Measurements from ENCODE around the gene SUMF2. TPM values are rescaled to one million over a fixed set of nuclear protein-coding genes. Genes with fewer than 3 reads are reported as not detected.
"Not testable (repeated sequence)": the region's sequence is repeated elsewhere in the genome, so short reads cannot be mapped to it uniquely, and the experiment has no call there.

The SUMF2 gene
- total RNA-seq, 1 donor from 2014 or later: 156 TPM

DNA sequence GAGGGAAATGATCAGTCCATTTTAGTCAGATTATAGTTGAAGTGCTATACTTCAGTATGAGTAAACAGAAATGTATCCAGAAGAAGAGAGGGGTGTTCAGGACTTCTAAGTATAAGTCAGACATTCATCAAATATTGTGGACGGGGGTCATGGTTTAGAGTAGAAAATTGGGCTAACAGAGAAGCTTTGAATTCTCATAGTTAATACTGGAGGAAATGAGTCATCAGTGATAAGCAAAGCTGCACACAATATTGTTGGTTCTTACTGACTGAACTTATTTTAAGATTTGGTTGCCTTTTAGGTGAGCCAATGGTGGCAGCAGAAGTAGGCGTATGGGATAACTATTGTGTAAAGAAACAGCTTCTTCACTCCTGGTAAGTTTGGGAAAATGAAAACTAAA is 1.7 kb upstream of the SUMF2 start:
- peaks cover 22% of the 10 kb centered on the region for H3K4me1 Mint-ChIP-seq
- no peak overlapping the region for H3K4me3 Mint-ChIP-seq
- H3K27ac Mint-ChIP-seq: peak overlapping the region; percentile 98
- H3K27me3 Mint-ChIP-seq (ENCODE audit: low read depth): no peaks in the 10 kb centered on the region
- TF ChIP-seq, protein P1, sequence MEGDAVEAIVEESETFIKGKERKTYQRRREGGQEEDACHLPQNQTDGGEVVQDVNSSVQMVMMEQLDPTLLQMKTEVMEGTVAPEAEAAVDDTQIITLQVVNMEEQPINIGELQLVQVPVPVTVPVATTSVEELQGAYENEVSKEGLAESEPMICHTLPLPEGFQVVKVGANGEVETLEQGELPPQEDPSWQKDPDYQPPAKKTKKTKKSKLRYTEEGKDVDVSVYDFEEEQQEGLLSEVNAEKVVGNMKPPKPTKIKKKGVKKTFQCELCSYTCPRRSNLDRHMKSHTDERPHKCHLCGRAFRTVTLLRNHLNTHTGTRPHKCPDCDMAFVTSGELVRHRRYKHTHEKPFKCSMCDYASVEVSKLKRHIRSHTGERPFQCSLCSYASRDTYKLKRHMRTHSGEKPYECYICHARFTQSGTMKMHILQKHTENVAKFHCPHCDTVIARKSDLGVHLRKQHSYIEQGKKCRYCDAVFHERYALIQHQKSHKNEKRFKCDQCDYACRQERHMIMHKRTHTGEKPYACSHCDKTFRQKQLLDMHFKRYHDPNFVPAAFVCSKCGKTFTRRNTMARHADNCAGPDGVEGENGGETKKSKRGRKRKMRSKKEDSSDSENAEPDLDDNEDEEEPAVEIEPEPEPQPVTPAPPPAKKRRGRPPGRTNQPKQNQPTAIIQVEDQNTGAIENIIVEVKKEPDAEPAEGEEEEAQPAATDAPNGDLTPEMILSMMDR (IDR thresholded peaks at IDR 0.05; ENCODE audit: unreplicated experiment): no peak
- no peak for DNase-seq (ENCODE audit: low spot score in 2 of 2, unreplicated experiment in 2 of 2)
- peaks cover 33% of the 10 kb centered on the region for H3K36me3 Mint-ChIP-seq
- H3K9me3 Mint-ChIP-seq: no peaks in the 10 kb centered on the region

DNA sequence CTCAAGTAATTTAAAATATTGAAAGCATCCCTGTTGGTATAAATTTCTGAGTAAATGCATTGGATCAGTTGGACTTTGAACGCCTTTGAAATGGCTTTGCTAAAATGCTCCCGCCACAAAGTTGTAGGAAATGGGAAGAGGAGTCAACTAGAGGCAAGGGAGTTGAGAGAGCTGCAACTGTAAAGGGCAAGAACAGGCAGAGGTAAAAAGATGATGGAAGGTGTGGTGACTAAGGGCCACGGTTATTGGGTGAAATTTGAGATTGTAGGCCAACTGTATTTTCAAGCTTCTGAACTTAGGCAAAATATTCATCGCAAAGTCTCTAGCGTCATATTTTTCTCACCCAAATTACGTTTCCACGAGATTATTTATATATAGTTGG is 595 bp upstream of the SUMF2 start:
- Mint-ChIP-seq H3K9me3 (no peaks in the 10 kb centered on the region), H3K4me3 (peak overlapping the region; percentile 94), H3K4me1 (peaks cover 22% of the 10 kb centered on the region), H3K27me3 (ENCODE audit: low read depth) (no peaks in the 10 kb centered on the region), H3K27ac (peak overlapping the region; percentile 98), H3K36me3 (peaks cover 26% of the 10 kb centered on the region)
- TF ChIP-seq, protein P1 (IDR thresholded peaks at IDR 0.05; ENCODE audit: unreplicated experiment): no peak
- DNase-seq (ENCODE audit: low spot score in 2 of 2, unreplicated experiment in 2 of 2): no peak

DNA sequence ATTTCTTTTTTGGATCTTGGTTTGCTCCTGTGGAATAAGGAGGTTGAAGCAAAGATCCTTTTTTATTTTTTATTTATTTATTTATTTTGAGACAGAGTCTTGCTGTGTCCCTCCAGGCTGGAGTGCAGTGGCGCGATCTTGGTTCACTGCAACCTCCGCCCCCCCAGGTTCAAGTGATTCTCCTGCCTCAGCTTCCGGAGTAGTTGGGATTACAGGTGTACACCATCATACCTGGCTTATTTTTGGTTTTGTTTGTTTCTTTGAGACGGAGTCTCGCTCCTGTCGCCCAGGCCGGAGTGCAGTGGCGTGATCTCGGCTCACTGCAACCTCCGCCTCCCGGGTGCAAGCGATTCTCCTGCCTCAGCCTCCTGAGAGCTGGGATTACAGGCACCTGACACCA is 2.3 kb downstream of the SUMF2 start:
- not testable (repeated sequence) for DNase-seq (ENCODE audit: low spot score in 2 of 2, unreplicated experiment in 2 of 2); H3K27ac Mint-ChIP-seq; H3K9me3 Mint-ChIP-seq; H3K27me3 Mint-ChIP-seq (ENCODE audit: low read depth)
- Mint-ChIP-seq H3K4me3 (peak overlapping the region; percentile 26), H3K4me1 (peaks cover 22% of the 10 kb centered on the region), H3K36me3 (peaks cover 29% of the 10 kb centered on the region)

DNA sequence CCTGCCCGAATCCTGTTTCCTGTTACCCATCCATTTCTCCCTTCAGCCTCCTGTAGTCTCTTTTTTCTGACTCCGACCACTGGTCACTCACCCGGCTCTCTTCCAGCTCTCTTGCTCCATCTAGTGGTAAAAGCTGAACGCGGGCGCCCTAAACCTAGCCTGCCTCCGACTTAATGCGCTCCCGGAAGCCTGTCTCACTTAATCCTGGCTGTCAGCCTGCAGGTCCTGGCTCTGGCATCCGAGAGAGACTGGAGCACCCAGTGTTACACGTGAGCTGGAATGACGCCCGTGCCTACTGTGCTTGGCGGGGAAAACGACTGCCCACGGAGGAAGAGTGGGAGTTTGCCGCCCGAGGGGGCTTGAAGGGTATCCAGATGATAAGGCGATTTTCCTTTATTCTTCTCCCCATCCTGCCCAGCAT is 10.3 kb downstream of the SUMF2 start:
- Mint-ChIP-seq H3K4me1 (peaks cover 2% of the 10 kb centered on the region), H3K27me3 (ENCODE audit: low read depth) (no peaks in the 10 kb centered on the region), H3K36me3 (peaks cover 29% of the 10 kb centered on the region), H3K9me3 (no peaks in the 10 kb centered on the region), H3K27ac (peak overlapping the region; percentile 73), H3K4me3 (no peak overlapping the region)
- DNase-seq (ENCODE audit: low spot score in 2 of 2, unreplicated experiment in 2 of 2): peak in 1 of 2 experiments; percentile 85
- TF ChIP-seq, protein P1 (IDR thresholded peaks at IDR 0.05; ENCODE audit: unreplicated experiment): peak; percentile 74

DNA sequence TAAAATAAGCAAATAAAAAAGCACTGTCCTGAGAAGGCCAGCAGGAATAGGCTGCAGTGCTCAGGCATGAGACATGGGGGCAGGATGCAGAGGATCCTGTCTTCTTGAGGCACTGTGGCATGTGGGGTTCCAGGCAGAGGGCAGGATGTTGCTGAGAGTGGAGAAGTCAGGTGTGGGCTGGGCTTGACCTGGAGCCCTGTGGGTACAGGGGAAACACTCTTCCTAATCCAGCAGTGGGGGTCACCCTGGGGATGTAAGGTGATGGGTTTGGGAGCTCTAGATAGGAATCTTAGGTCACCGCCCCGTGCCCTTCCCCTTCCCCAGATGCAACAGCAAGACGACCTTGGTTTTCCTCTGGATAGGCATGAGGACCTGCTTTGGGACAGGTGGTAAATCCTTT is 13.6 kb downstream of the SUMF2 start:
- TF ChIP-seq, protein P1 (IDR thresholded peaks at IDR 0.05; ENCODE audit: unreplicated experiment): no peak
- Mint-ChIP-seq H3K36me3 (peaks cover 22% of the 10 kb centered on the region), H3K9me3 (no peaks in the 10 kb centered on the region), H3K27me3 (ENCODE audit: low read depth) (no peaks in the 10 kb centered on the region), H3K4me3 (no peak overlapping the region), H3K27ac (no peak overlapping the region), H3K4me1 (peaks cover 2% of the 10 kb centered on the region)
- no peak for DNase-seq (ENCODE audit: low spot score in 2 of 2, unreplicated experiment in 2 of 2)

DNA sequence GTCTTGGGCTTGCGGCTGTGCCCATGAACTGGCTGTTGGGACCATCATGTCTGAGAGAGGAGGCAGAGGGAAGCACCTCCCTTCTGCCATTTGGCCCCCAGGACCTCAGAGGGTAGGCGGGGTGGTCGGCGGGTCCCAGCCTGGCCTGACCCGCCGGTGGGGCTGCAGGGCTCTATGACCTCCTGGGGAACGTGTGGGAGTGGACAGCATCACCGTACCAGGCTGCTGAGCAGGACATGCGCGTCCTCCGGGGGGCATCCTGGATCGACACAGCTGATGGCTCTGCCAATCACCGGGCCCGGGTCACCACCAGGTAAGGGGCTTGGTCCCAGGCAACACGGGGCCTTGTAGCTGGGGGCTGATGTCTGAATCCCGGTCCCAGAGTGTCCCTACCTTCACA is 14.1 kb downstream of the SUMF2 start:
- H3K4me3 Mint-ChIP-seq: no peak overlapping the region
- TF ChIP-seq, protein P1 (IDR thresholded peaks at IDR 0.05; ENCODE audit: unreplicated experiment): no peak
- peaks cover 19% of the 10 kb centered on the region for H3K36me3 Mint-ChIP-seq

More for the DNA sequence above, 14.1 kb downstream of the SUMF2 start:
- DNase-seq (ENCODE audit: low spot score in 2 of 2, unreplicated experiment in 2 of 2): no peak
- Mint-ChIP-seq H3K4me1 (peaks cover 2% of the 10 kb centered on the region), H3K9me3 (no peaks in the 10 kb centered on the region), H3K27me3 (ENCODE audit: low read depth) (no peaks in the 10 kb centered on the region), H3K27ac (no peak overlapping the region)

All from mesothelial cell of epicardium (in vitro differentiated cells).